Colonic mucosa (tissue), 4 donors: ENCODE results near the gene CA4. TPM values are rescaled to one million over a fixed set of nuclear protein-coding genes. Genes with fewer than 3 reads are reported as not detected.

Experiments
- DNase-seq: peaks from one replicate; pipeline ENCODE4 v3.0.0-alpha.2; 2020
- H3K27ac ChIP-seq: fragments of 200-600 bp; one replicate; pipeline ENCODE4 v1.8.0; 2021
- H3K27me3 ChIP-seq: fragments of 200-600 bp; one replicate; pipeline ENCODE4 v1.8.0; 2021
- H3K36me3 ChIP-seq: fragments of 200-600 bp; one replicate; pipeline ENCODE4 v1.8.0; 2021
- H3K4me1 ChIP-seq: fragments of 200-600 bp; one replicate; pipeline ENCODE4 v1.8.0; 2021; ENCODE audit warnings: mild to moderate bottlenecking
- H3K4me3 ChIP-seq: fragments of 200-600 bp; one replicate; pipeline ENCODE4 v1.8.0; 2021
- H3K9ac ChIP-seq, 2 donors: one replicate each; pipeline ENCODE4 v1.7.0; 2013; ENCODE audit warnings: control low read depth in 2 of 2, low read depth in 2 of 2, low read length in 2 of 2
- H3K9me3 ChIP-seq: fragments of 200-600 bp; one replicate; pipeline ENCODE4 v1.8.0; 2021
- intact Hi-C: fragments of 100-400 bp; cut with DNase I; formaldehyde crosslinking; loops from one replicate; pipeline ENCODE4 v1.14.1; 2022
- total RNA-seq, 2 donors: library from RNA; stranded (reverse); fragmentation: NEBNext Ultra II Directional in 1 of 2; extraction: Animal tissue kit (Norgen Biotek cat#: 25700) in 1 of 2; gene quantifications; one replicate each; pipeline ENCODE4 v1.2.1, GENCODE V29; 2021
- TF ChIP-seq, protein P1 (sequence below): fragments of 200-600 bp; IDR thresholded peaks from one replicate; pipeline ENCODE4 v1.8.0; 2022; ENCODE audit warnings: antibody characterized with exemption, mild to moderate bottlenecking
- donor health status: healthy.
- donor health status: DM: no; HTN: no; CAD: no.
- donor health status: DM: no; HTN: no; CAD: no.

CA4 gene
- total RNA-seq, 2 donors from 2014 or later, result 111 to 397 TPM

DNA sequence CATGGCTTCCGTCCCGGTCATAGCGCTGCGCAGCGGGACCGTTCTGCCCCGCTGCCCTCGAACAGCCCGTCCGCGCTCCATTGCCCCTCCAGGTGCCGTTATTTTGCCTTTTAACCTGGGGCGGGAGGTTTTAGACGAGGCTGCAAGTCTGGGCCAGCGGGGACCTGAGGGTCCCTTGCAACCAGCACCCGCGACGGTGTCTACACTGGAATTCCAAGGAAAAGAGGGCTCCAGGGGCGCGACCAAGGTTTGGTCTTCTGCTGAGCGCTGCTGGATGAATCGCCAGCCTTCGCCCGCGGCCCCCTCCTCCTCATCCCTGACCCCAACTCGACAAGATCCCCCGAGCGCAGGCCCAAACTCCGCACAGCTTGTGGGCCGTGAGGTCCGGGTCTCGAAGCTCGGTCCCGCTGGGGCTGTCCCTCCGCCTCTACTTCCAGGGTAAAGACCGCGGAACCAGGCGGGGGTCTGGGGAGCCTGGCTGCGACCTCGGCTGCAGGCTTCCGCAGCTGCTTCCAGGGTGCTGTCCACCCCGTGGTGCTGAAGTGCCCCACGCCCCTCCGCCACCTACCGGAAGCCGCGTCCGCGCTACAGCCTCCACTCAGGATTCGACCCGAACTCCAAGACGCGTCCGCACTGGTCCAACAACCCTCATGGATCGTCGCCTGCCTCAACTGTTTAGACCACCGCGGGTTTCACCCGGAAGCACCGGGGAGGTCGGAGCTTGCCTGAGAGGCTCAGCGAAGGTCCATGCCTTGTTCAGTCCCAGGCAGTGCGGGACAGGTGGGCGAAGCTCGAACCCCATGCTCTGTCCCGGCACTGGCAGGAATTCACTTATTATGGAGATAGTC lies 10.1 kb upstream of the CA4 start:
- no peak overlapping the region for H3K4me3 ChIP-seq
- TF ChIP-seq, protein P1, sequence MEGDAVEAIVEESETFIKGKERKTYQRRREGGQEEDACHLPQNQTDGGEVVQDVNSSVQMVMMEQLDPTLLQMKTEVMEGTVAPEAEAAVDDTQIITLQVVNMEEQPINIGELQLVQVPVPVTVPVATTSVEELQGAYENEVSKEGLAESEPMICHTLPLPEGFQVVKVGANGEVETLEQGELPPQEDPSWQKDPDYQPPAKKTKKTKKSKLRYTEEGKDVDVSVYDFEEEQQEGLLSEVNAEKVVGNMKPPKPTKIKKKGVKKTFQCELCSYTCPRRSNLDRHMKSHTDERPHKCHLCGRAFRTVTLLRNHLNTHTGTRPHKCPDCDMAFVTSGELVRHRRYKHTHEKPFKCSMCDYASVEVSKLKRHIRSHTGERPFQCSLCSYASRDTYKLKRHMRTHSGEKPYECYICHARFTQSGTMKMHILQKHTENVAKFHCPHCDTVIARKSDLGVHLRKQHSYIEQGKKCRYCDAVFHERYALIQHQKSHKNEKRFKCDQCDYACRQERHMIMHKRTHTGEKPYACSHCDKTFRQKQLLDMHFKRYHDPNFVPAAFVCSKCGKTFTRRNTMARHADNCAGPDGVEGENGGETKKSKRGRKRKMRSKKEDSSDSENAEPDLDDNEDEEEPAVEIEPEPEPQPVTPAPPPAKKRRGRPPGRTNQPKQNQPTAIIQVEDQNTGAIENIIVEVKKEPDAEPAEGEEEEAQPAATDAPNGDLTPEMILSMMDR, result peak; percentile 54
- H3K9me3 ChIP-seq, result no peaks in the 10 kb centered on the region
- no peak overlapping the region for H3K27ac ChIP-seq
- H3K36me3 ChIP-seq, result no peaks in the 10 kb centered on the region
- peak; percentile 77 for DNase-seq
- peaks cover 32% of the 10 kb centered on the region for H3K27me3 ChIP-seq
- H3K9ac ChIP-seq, result peak overlapping the region in 1 of 2 donors; percentile 26
- intact Hi-C loops, result no loop called here
- H3K4me1 ChIP-seq, result peaks cover 7% of the 10 kb centered on the region

DNA sequence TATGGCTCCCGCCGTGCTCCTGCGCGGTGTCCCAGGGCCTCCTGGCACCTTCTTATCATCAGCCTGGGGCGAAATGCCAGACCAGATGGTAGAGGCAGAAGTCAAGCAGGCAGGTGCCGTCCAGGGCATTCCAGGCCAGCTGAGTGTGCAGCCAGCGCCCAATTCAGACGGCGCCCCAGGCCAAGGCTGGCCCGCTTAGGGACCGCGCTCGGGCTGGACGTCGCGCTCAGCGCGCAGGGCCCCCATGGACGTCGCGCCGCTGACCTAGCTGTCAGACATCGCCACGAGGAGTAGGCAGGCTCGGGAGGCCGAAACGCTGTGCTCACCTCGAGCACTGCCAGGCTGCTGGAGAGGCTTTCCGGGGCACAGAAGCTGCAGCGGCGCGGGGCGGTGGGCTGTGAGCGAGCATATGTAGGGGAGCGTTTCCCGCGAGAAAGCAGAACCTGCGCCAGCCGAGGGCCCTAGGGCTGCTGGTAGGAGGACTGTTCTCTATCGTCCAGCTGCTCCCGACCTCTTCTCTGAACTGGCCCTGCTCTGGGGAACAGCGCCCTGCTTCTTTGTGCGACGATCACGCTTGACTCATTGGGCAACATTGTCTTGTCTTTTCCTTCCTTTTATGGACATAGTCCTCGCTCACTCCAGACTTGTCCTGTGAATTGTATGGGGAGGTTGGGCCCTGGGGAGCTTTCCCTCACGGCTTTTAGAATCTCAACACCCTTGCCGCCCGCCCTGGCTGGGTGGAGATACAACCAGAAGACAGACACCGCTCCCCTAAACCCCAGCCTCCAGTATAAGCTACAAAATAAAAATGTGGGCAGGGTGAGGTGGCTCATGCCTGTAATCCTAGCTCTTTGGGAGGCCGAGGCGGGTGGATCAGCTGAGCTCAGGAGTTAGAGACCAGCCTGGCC lies 8.4 kb upstream of the CA4 start:
- DNase-seq, result no peak
- Histone ChIP-seq H3K9ac (no peak overlapping the region), H3K27me3 (peaks cover 32% of the 10 kb centered on the region), H3K9me3 (no peaks in the 10 kb centered on the region), H3K4me3 (no peak overlapping the region), H3K27ac (no peak overlapping the region), H3K4me1 (peaks cover 7% of the 10 kb centered on the region), H3K36me3 (no peaks in the 10 kb centered on the region)
- TF ChIP-seq, protein P1, result no peak
- intact Hi-C loops, result no loop called here

GRCh38 chr17:60142872-60143499 lies 6.8 kb upstream of the CA4 start:
- H3K4me3 ChIP-seq, result no peak overlapping the region
- H3K9ac ChIP-seq, result no peak overlapping the region
- H3K27me3 ChIP-seq, result peaks cover 32% of the 10 kb centered on the region
- intact Hi-C loops, result no loop called here
- peaks cover 12% of the 10 kb centered on the region for H3K4me1 ChIP-seq
- TF ChIP-seq, protein P1, result peak; percentile 77
- DNase-seq, result peak; percentile 94
- H3K9me3 ChIP-seq, result no peaks in the 10 kb centered on the region
- H3K27ac ChIP-seq, result peak overlapping the region; percentile 27
- H3K36me3 ChIP-seq, result no peaks in the 10 kb centered on the region

DNA sequence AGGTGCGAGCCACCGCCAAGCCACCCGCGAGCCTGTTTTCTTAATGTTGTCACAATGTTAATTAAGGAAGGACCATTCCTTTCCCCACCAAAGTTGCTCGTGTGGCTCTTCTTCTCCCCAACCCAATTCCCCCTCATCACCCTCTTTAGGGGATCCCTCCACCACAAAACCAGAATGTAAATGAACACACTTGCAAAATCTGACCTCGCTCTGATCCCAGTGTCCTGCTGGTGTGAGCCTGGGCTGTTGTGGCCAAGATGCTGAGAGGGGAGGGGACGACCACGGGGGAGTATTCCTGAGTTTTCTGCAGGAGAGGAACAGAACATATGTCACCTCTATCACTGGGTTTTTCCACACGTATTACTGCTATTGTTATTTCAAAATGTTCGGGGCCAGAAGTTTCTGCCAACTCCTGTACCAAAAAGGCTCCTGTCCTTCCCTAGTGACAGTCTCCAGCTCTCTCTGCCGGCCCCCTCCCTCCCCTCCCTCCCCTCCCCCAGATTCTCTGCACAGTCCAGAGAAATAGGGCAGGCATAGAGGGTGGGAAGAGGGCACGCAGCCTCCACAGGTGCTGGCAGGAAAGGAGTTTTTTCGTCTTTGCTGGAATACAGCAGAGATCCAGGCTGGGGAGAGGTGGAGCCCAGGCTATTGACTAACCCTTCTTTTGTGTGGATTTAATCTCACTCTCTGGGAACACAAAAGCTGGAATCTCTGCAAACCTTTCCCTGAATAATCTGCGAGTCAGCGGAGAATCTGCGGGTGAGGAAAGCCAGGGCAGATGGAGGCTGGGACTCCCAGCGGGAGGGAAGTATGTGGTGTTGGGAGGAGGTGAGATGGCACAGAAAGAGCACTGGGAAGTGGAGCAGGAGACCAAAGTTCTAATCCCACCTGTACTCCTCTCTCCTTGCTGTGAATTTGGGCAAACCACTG lies 4.5 kb upstream of the CA4 start:
- no peak overlapping the region for H3K9ac ChIP-seq
- DNase-seq, result no peak
- no peaks in the 10 kb centered on the region for H3K9me3 ChIP-seq
- no peaks in the 10 kb centered on the region for H3K36me3 ChIP-seq
- H3K4me3 ChIP-seq, result no peak overlapping the region
- no peak overlapping the region for H3K27ac ChIP-seq
- H3K4me1 ChIP-seq, result peaks cover 16% of the 10 kb centered on the region
- peaks cover 32% of the 10 kb centered on the region for H3K27me3 ChIP-seq
- intact Hi-C loops, result no loop called here
- TF ChIP-seq, protein P1, result no peak
